ENCODE measurements around the gene ECHDC3. TPM values are rescaled to one million over a fixed set of nuclear protein-coding genes. Genes with fewer than 3 reads are reported as not detected.
A peak's percentile ranks its signal among the peaks of the same experiment; 100 is the strongest.

ECHDC3 gene
- total RNA-seq, 1 donor from 2014 or later = 161 TPM

DNA sequence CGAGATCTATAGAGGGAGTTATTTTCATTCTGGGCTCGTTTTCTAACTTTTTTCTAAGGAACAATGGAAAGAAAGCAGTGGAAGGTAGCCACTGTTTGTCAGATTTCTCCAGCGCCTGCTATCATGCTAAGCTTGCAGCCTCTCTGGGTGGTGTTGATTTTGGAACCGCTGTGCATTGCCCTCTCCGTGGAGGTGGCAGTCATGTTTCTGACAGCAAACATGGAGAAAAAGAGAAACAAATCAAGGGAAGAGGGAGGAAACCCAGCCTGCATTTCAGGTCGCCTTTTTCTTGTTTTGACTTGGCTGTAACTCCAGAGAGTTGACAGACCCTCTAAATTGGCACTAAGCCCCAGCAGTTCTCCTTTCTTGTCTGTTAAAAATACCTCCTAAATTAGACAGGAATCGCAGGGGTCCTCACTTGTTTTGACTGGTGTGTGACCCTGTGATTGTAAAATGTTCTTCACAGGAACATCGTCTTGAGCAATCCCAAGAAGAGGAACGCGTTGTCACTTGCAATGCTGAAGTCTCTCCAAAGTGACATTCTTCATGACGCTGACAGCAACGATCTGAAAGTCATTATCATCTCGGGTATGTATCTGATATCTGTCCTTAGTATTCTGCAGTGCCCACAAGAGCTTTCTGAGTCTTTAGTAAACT lies 4.8 kb downstream of the ECHDC3 start:
- peak; percentile 9 for DNase-seq (ENCODE audit: low spot score)

DNA sequence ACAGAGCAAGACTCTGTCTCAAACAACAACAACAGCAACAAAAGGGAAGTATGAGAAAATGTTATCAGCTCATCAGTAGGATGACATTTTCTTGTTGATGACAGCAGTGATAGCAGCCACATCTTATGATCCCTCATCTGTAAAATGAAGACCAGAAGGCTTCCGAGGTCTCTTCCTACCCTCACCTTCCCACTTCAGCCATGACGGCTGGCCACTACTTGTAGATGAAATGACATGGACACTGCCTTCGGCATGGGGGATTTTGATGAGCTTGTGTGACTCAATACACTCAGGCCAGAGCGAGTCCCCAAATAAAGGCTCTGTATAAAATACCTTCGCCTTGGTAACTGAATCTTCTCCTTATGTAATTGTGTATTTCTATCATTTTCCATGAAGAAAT lies 6.7 kb downstream of the ECHDC3 start:
- peak; percentile 16 for DNase-seq (ENCODE audit: low spot score)

DNA sequence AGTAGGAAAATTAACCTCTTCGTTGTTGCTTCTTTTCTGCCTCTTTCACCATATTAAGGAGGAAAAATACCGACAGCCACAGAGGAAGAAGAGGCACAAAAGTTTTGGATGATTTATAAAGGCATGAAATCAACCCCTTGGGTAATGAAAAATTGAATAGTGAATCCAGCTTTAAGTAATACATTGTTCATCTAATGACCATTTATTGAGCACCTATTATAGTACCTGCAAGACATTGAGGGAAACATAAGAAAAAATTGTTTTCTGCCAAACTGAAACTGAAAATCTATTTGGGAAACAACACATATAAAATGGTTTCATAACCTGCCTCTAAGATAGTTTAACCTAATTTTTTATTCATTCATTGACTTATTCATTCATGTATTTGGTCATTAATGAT lies 8.2 kb downstream of the ECHDC3 start:
- DNase-seq (ENCODE audit: low spot score) = no peak

DNA sequence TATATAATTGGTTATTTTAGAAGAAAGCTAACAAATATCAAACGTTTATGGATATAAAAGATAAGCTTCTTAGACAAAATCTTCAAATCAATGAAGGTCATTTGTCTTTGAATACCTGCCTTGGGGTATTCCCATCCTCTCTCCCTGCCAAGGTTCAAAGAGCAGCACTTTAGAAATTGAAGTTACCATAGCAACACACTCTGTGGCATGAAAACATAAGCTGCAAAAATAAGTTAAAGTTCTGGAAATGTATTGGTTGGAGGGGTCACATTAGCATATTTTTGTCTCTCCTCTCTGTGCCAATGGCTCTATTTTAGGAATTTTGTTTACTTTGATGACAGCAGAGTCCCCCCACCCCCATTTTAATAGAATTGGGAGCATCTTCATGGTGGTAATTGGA lies 12.0 kb downstream of the ECHDC3 start:
- no peak for DNase-seq (ENCODE audit: low spot score)

DNA sequence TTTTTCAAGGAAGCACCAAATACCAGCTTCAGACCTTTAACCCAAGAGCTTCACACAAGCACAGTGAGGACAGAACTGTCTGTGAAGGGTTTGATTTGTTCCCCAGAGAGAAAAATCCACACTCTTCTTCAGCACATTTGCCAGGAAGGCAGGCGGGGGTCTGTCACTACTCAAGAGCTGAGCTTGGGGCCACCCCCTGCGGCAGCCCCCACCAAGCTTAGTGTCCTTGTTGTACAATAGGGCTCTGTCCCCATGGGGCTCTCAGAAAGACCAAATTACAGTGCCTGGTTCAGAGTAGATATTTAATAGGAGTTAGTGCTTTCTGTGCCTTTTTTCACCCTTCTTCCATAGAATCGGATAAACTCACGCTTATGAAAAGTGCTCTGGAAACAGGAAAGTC lies 12.4 kb downstream of the ECHDC3 start:
- peak; percentile 22 for DNase-seq (ENCODE audit: low spot score)

DNA sequence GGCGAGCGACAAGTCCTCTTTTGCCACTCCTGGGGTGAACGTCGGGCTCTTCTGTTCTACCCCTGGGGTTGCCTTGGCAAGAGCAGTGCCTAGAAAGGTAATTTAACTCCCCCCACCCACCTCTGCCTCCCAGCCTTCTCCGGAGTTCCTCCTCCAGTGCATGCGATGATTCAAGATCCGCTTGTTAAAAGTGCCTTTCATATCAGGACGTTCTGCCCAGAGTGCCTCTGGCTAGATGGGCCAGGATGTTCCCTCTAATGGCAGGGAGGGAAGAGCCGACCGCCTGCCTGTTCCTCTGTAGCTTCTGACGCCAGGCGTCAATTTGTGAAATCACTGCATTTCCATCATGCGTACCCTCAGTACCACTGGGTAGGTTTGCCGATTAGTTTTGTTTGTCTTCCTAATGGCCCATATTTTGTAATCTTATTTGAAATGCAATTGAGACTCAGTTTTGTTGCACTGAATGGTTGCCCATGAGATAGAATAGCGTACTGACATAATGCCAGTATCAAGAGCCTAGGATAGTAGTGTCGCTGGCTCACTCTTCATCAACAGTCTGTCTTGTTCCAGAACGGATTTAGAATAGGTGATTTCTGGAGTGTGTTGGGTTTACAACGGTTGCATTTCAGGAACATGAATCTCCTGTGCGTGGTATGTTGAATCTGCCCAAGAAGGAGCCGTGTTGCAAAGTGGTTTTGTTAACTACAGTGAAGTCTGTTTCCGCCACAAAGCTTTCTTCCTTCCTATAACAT lies 13.5 kb downstream of the ECHDC3 start:
- peak; percentile 65 for DNase-seq (ENCODE audit: low spot score)

DNA sequence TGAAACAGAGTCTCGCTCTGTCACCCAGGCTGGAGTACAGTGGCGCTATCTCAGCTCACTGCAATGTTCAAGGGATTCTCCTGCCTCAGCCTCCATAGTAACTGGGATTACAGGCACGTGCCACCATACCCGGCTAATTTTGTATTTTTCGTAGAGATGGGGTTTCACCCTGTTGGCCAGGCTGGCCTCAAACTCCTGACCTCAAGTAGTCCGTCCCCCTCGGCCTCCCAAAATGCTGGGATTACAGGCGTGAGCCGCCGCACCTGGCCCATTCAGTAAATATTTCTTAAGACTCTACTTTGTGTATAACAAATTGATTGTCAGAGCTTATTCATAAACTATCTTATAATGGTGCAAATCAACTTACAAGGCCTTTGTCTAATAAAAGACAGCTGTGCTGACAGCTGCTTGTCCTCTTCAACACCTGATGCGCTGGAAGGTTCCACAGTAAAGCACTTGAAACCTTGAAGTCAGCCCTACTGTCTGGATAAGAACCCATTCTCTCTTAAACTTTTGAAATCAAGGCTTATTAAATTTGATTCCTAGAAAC lies 14.7 kb downstream of the ECHDC3 start:
- peak; percentile 62 for DNase-seq (ENCODE audit: low spot score)

DNA sequence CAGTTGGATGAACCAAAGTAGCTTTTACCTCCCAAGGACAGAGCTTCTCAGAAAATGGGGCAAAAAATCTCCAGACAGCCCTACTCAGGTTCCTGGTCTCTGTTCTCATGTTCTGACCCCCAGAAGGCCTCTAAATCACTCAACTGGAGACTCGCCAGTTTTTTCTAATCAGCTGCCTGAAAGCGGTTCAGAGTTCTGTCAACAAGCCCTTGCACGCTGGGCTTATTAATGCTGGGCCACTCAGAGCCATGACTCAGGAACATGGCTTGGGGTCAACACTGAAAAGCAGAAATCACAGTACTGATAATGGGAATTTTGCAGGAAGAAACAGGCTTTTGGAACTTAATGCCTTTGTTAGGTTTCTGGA lies 15.3 kb downstream of the ECHDC3 start:
- no peak for DNase-seq (ENCODE audit: low spot score)

DNA sequence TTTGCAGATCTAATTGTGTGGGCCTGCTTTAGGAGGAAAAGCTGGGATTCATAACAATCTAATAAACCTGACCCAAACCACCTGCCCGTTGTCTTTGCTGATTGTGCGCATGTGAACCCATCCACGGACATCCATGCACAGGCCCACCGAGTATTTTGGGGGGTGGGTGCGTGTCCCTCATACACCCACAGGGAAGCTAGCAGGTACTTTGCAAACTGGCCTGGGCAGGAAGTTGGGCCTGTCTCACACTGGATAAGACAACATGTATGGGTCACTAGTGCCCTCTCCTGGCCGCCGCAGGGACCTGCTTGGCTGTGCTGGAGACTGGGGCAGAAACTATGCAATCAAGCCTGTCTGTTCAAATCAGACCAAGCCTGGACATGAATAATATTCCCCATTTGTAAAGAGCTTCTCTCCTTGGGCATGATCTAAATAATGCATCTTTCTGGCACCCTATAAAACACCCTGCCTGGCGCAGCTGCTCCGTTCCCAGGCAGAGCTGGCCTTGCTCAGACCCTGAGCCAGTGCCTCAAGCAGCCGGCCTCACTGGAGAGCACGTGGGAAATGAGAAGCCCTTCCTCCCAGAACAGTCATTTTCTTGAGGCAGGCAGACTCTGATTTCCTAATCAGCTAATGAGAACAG lies 15.8 kb downstream of the ECHDC3 start:
- peak; percentile 94 for DNase-seq (ENCODE audit: low spot score)

DNA sequence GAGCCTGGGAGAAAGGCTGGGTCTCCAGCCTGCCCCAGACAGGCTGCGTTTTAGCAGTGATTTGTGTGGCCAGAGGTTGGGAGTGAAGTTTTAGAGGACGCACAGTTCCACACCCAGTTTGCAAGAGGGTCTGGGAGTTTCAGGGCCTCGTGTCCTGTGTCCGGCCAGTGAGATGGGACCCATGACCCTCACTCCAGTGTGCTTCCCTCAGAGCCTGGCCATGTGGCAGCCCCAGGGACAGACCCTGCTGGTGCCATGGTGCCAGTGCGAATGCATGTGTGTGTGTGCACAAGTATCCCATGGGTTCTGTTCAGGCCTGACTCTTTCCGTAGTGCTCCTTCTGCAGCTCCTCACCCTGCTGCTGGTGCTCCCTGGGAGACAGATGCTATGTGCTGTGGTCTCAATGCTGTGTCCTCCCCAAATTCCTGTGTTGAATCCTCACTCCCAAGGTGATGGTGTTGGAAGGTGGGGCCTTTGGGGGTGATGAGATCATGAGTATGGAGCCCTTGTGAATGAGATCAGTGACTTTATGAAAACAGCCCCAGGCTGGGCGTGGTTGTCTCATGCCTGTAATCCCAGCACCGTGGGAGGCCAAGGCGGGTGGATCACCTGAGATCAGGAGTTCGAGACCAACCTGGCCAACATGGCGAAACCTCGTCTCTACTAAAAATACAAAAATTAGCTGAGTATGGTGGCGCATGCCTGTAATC lies 16.5 kb downstream of the ECHDC3 start:
- peak; percentile 85 for DNase-seq (ENCODE audit: low spot score)

DNA sequence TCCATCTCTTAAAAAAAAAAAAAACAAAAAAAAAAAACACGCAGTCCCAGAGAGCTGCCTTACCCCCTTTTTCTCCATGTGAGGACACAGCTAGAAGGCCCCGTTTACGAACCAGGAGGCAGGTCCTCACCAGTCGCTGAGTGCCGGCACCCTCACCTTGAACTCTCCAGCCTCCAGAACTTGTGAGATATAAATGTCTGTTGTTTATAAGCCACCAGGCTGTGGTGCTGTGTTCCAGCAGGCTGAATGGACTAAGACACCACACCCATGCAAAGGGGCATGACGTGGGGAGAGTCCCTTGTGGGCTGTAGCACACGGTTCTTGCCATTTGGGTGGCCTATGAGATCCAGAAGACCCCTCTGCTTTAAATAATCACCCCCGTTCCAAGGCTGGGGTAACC lies 17.2 kb downstream of the ECHDC3 start:
- no peak for DNase-seq (ENCODE audit: low spot score)

DNA sequence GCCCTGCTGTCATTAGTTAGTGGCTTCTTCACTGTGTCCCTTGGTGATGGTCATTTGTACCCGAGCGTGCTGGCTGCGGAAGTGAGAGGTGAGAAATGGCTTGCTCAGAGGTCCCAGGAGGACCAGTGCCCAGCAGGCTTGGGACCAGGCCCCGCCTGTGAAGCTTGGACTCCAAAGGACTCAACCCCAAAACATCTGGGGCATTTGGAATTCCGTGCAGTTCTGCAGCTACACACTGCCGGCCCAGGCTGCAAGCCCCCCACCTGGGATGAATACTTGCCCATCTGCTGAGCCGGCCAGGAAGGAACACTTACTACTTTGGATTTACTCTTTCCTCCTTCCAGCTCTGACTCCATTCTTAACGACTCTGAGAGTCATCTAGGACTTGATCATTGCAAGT lies 18.0 kb downstream of the ECHDC3 start:
- DNase-seq (ENCODE audit: low spot score) = peak; percentile 64

DNA sequence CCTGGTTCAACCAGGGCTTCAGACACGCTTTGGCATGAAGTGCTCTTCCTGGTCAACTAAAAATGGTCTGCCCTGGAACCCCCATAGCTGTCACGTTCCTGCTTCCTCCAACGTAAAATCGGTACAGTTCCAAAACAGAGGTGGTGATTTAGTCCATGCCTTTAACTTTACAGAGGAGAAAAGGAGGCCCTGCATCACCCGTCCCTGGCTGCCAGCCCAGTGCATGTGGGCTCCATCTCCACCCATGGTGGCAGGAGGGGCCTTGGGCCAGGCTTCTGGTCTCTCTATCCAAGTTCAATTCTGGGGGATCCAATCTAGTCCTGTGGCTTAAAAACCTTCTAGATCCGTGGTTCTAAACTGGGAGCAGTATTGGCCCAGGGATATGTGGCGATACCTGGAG lies 18.7 kb downstream of the ECHDC3 start:
- peak; percentile 68 for DNase-seq (ENCODE audit: low spot score)

DNA sequence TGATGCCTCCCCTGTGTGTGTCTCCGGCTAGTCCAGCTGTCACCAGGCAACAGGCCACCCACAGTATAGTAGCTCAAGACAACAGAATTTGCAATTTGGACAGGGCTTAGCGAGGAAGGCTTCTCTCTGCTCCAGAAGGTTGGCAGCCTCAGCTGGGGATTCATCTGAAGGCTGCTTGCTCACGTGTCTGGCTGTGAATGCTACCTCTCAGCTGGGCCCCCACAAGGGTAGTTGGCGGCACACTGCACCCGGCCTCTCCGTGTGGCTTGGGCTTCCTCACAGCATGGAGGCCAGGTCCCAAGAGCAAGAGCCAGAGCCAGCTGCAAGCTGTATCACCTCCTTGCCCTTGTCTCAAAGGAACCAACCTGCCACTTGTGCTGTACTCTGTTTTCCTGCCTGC lies 19.2 kb downstream of the ECHDC3 start:
- peak; percentile 64 for DNase-seq (ENCODE audit: low spot score)

DNA sequence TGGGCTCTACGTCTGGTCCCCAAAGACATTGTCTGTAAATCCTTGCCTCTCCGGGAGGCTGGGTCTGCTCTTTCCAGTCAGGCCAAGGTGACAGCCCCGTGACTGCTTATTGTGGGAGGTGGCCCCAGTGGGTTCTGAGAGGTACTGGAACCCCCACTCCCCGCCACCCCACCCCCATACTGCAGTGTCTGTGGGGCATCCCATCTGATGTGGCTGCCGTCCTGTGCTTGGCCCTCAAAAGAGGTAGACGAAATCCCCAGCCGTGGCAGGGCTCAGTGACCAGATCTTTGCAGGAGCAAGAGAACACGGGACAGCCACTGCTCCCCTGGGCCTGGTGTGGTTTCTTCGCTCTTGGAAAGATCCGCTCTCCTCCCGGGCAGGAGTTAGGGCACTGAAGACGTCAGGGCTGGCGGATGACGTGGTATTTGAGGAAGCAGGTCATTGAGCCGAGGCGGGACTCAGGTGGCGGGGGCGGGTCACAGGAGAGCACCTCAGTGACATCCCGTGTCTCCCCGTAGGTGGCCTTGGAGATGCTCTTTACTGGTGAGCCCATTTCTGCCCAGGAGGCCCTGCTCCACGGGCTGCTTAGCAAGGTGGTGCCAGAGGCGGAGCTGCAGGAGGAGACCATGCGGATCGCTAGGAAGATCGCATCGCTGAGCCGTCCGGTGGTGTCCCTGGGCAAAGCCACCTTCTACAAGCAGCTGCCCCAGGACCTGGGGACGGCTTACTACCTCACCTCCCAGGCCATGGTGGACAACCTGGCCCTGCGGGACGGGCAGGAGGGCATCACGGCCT lies 20.7 kb downstream of the ECHDC3 start:
- peak; percentile 88 for DNase-seq (ENCODE audit: low spot score)

DNA sequence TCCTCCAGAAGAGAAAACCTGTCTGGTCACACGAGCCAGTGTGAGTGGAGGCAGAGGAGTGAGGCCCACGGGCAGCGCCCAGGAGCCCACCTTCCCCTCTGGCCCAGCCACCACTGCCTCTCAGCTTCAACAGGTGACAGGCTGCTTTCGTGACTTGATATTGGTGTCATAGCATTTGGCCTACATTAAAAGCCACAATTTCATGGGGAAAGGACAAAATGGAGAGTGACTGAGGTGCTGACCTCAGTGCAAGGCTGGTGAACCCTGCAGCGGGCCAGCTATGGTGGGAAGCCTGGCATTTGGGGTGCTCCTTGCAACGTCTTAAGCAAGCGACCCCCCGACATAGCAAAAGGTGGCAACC lies 21.3 kb downstream of the ECHDC3 start:
- peak; percentile 72 for DNase-seq (ENCODE audit: low spot score)

DNA sequence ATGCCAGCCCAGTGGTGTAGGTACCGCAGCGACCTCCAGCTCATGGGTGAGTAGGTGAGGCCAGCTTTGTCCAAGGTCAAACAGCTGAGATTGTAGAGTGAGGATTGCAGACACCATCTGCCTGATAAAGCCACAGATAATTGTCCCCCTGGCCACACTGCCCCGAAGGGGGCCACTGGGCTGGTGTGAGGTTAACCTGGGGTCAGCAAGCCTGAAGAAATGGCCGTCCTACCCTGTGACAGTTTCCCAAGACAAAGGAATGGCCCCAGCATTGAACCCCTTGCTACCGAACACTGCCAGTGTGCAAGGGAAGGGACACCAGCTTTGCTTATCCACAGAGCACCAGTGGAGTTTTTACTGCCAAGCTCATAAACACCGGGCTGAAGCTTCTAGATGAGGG lies 23.0 kb downstream of the ECHDC3 start:
- peak; percentile 81 for DNase-seq (ENCODE audit: low spot score)

DNA sequence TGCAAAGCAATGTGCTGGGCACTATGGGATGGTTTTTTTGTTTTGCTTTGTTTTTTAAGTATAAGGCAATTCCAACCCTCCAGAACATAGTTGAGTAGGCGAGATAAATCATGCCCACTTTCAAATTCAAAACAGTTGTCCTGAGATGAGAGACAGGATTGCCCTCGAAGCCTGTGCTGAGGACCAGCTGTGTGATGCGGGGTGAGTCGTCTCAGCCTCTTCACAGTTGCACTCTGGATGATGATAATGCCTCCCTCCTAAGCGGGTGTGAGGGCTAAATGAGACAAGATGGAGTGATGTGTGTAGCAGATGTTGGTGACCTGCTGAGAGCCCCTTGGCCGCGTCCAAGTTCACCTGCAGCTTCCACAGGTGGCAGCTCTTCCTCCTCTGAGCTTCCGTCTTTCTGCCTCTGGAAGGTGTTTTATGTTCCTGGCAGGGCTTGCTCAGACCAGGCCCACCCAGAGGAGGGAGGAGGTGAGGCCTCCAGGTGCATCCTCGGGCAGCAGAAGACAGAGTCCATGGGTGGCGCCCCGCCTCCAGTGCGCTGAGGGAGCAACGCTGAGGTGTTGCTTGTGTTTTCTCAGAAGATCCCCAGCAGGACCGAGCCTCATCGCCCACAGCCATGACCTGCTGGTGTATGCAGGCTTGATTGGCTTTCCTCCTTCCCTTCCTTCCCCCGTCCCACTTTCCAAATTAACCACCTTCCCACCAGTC lies 30.6 kb downstream of the ECHDC3 start:
- DNase-seq (ENCODE audit: low spot score) = no peak

DNA sequence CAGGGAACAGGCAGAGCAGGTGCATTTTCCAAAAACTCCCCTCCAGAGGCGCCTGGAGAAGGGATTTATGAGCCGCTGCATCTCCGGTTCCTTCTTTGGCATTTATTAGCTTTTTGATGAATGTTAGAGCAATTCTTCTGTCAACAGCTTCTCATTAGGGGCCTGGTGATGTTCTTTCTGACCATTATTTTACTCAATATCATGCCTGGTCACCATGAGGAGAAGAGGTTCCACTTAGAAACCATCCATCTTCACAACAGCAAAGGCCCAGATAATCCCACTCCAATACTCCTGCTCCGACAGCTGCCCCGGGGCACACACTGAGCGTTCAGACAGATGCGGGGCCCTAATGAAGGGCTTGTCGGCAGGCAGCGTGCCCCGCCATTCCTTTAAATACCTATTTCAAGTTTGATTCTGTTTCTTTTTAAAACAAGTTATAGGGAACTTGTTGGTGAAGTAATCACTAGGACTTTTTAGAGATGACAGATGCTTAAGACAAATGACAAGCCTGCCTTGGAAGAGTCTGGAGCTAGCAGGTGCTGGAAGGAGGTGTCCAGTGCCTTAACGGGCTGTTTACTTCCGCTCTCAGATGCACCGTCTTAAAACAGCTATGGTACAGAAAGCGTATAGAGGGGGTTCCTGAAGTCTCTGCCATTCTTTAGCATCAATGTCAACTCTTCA lies 31.7 kb downstream of the ECHDC3 start:
- no peak for DNase-seq (ENCODE audit: low spot score)

DNA sequence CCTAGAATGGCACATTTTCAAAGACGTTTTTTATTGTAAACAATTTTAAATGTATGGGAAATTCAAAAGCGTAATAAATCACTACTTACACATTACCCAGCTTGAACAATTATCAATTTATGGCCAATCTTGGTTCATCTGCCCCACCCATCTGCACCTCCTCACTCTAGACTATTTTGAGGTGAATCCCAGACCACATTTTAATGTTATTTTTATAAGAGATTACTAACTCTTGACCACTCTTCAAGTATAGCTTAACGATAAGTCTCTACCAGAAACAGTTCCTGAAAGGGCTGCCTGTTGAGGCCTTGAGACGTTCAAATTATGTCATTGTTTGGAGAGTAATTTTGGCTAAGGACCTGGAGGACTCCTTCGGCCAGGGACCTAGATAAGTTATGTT lies 33.2 kb downstream of the ECHDC3 start:
- DNase-seq (ENCODE audit: low spot score) = no peak
